NCI-H2227 (cell line): Measurements from ENCODE around the gene PAM.
"Not testable (repeated sequence)": the region's sequence is repeated elsewhere in the genome, so short reads cannot be mapped to it uniquely, and the experiment has no call there.

Experiments used
- DNase-seq: peaks from one replicate; lab custom pipeline; 2025; ENCODE audit not compliant: unreplicated experiment; lab: John Stamatoyannopoulos, UW

Gene PAM

GRCh38 chr5:102891175-102891574, 136.1 kb downstream of the PAM start:
- DNase-seq: no peak

GRCh38 chr5:102893942-102894341, 138.8 kb downstream of the PAM start:
- DNase-seq: no peak

DNA sequence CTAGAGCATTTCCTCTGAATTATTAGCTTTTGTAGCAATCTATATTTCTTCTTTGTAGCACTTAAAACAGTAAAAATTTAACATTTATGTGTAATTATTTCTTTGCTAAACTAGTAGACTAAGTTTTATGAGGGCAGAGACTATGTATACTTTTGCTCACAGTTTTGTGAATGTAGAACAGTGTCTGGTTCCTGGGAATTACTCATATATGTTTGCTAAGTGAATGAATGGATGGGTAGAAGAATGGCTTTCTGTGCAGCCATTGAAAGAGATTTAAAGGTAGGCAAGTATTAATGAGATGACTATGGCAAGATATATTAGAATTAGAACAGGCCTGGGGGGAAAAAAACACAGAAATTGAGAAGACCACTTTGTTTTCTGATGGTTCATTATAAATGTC, 140.1 kb downstream of the PAM start:
- DNase-seq: no peak

DNA sequence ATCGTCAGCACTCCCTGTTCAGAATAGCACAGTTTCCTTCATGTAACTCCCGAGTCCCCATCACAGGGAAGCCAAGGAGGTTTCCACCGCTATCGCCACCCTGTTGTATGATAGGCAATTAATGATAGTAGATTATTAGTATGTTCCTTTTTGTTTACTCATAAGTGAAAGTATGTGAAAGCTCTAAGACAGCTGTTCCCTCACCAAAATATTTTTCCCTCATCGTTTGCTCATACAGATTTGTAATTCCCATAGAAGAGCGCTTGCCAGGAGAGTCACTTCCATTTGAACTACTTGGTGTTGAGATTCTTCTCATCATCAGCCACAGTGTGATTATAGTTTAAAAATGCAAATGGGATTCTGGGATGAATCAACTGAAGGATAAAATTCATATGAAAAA, 140.9 kb downstream of the PAM start:
- no peak for DNase-seq

- DNase-seq: no peak
Measured at GRCh38 chr5:102901424-102902134, 146.5 kb downstream of the PAM start.

DNA sequence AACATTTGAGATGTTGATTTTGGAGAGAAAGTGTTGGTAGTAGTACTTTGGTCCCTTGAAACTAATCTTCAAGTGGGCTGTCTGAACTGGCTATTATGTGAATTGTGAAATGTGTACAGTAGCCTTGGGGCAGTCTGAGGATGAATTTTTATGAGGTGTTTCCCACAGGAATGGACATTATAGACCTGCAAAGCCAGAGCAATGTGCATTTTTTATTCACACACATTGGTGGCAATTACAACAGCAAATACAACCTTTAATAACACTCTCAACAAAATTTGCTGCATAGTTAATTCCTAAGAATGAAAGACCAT, 147.0 kb downstream of the PAM start:
- DNase-seq: no peak

GRCh38 chr5:102902647-102903046, 147.5 kb downstream of the PAM start:
- DNase-seq: no peak

DNA sequence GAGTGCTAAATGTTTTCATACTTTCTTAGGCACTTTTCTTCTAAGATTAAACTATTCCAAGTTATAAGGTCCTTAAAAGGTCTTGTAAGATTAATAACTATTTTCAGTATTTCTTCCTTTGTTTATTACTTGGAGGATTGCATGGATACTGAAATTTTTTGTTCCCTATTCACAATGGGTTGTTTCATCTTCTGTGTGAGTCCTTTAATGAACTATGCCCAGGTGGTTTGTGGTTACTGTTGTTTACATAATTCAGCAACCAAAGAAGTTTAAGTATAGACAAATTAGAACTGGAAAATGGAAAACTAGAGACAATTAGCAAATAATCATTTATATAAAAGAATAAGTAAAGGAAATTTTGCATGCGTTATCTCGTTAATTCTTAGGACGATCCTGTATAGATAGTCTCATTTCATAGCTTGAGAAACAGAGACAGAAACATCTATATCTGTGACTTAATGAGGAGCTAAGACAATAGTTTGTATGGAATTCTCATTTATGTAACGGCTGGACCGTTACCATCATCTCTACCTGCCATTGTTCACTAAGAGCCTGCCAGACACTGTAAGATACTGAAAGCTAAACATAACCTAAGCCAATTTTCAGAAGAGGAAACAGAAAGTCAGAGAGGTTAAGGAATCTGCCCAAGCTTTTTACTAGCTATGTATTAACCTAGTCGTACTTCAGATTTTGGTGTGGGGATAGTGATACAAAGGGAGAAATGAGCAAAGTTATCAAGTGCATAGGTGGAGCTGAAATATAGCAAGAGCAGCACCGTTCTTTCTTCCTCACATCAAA, 148.2 kb downstream of the PAM start:
- no peak for DNase-seq

- DNase-seq: no peak
Measured at GRCh38 chr5:102905056-102905455, 150.0 kb downstream of the PAM start.

DNA sequence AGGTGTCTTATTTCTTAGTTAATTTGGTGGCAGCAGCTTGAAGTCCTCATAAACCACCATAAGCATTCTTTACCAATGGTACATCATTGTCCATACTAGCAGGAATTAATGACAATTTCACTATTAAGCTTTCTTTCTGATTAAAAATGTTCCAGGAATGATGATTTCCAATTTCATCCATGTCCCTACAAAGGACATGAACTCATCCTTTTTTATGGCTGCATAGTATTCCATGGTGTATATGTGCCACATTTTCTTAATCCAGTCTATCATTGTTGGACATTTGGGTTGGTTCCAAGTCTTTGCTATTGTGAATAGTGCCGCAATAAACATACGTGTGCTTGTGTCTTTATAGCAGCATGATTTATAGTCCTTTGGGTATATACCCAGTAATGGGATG, 152.0 kb downstream of the PAM start:
- DNase-seq: not testable (repeated sequence)

DNA sequence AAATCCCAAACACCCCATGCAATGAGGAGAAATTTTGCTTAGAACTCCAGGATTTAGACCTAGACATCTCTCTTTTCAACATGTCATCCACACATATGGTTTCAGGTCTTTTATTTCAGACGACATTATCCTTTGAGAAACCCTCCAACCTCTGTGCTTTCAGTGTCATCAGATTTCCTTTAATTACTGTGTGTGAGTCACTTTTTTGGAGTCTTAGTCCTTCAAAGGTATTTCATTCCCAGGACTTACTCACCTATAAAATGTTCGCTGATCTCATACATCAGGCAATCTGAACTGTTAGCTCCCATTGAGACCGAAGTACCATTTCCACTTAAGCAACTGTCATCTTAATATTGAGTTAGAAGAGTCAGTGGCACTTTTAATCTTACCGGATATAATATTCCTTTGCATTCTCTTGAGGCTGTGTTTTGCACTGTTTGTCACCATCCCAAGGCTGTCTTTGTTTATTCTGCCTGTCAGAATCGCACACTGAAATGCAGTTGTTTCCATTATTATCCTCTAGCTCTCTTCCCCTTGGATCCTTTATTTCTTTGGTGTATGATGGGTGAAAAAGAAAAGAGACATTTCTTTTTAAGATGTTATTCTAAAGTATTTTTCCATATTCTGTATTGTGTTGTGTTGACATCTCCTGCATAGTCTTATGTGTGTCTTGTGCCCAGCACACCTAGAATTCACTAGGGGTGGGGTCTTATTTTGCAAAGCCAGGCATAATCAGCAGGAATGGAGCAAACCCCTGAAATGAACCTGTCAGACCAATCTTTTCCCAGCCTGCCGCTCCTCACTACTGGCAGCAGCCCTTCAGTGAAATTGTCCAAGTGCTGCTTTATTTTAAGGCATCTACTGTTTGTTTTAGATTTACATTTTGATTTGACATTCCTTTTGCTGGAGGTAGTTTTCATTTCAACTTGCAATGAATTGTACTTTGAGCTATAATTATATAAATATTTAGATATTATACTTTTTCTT, 155.4 kb downstream of the PAM start:
- DNase-seq: no peak

- no peak for DNase-seq
Measured at GRCh38 chr5:102911973-102912372, 156.9 kb downstream of the PAM start.

GRCh38 chr5:102916109-102916508, 161.0 kb downstream of the PAM start:
- DNase-seq: no peak

DNA sequence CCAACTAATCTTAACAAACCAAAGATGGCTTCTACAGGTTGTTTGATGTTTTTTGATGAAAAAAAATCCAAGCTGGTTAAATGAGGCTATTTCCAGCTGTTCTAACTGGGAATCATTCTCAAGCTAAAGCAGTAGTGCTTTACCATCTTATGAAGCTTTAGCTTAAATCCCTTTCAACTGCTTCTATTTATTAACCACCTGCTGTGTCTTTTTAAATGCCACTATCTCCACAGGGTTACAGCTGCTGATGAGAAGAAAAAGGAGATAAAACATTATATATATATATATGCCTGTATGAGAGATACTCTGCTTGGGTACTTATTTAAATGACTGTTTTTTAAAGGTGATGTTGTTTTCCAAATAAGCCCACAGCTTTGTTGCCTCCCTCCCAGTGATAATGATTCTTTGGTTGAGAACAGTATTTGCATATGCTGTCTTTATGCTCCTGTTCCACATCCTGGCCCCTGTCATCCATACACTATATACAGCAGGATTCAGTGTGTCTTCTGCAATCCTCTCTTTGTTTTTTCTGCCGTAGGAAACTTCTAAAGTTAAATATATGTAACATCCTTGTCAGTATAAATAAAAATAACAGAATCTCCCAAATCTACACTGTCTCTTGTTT, 164.0 kb downstream of the PAM start:
- no peak for DNase-seq

DNA sequence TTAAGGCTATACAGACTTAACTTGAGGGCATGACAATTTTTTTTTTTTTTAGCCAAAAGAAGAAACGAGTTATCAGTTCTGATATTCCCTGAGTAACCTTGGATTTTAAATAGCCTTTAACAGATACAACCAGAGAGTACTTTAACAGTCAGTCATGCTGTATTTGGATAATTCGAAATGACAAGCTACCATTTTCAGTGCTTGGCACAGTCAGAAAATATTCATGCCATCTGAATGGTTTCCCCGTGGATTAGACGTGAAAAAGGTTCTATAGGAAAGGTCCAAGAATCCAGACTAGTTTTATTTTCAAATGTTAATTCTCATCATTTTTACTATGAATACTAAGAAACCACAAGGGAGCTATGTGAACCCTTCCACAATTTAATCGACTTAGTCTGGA, 165.7 kb downstream of the PAM start:
- no peak for DNase-seq

DNA sequence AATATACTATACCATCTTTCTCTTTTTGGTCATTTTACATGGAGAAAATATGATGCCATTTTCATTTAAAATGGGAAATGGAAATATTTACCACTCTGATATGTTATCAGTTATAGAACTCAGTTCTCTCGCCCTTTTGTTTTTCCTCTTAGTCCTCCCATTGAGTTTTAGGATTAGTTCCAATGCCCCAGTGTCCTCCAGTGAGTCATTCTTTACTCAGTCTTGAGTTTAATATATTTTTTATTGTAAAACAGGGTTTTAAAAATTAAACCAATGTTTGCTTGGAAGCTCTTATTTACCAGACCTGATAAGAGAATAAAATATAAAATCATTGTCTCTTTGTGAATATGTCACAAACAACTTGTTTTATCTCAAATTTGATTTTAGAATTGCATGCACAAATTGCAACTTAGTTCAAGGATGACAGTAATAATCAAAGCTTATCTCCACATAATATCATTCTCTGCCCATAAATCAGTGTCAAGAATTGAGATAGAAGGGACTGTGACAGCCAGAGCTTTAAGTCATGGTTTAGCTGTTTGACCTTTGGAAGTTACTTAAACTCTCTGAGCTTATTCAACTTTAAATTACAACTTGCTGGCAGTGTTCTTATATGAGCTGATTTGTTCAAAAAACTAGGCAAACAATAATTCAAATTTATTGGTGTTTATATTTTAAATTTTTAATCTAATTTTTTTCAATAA, 166.4 kb downstream of the PAM start:
- DNase-seq: no peak

GRCh38 chr5:102922111-102922720, 167.1 kb downstream of the PAM start:
- DNase-seq: no peak

DNA sequence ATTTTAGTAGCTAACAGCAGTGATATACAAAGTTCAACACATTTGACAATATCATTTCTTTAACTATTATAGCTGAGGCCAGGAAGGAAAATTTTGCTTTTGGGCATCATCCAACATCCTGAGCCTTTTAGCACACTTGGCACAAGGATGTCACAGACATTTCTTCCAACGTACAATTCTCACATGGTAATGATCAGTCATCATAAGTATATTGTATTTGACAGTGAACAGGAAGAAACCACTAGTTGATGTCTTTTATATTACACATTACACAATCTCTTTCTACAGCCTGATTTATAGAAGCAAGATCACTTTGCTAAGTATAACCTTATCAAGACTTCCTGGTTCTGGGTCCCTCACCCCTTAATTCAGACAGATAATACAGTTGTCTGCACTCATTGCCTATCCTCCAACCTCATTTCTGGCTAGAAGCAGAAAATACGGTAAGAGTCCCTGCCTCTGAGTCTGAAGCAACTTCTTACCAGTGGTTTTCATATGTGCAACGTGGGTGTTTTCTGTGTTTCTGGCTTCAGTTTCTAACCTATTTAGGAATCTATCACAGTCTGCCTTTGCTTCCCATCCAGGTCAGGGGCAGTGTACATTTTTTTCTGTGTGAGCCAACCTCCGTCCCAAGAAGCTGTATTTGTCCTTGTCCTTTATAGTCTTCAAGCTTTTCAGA, 167.8 kb downstream of the PAM start:
- DNase-seq: no peak

- no peak for DNase-seq
Measured at GRCh38 chr5:102924963-102925362, 169.9 kb downstream of the PAM start.

DNA sequence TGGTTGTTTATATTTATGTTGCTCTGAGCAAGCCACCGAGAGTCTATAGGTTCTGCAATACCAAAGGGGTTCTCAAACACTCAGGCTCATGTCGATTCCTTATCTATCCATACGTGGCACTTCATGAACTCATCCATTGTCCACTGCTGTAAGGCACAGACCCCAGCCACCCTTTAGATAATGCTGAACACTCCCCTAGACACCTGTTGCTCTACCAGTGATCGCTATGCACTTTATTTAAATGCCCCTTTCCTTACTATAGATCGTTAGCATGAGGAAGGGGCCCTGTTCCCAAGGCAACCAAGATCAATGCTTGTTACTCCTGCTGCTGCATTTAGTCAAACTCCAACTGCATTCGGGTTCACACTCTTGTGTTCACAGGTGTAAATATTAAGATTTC, 171.9 kb downstream of the PAM start:
- no peak for DNase-seq
